GM18511 (cell line): ENCODE measurements around the gene URM1.
"Not testable (repeated sequence)": the region's sequence is repeated elsewhere in the genome, so short reads cannot be mapped to it uniquely, and the experiment has no call there.

ENCODE experiments used
- ATAC-seq: cut with Tn5 transposase; IDR thresholded peaks from one replicate; pipeline ENCODE4 v1.9.1; 2021; ENCODE audit warnings: mild to moderate bottlenecking, moderate library complexity; ENCODE audit not compliant: unreplicated experiment

URM1 gene

GRCh38 chr9:128370752-128371629 is at the start of gene URM1:
Gene URM1 (plus strand): TSS chr9:128371374. CDS start chr9:128371381, 7 bp downstream.
- ATAC-seq = peak; percentile 93

- peak; percentile 25 for ATAC-seq
These were observed 49.2 kb upstream of the URM1 start for GRCh38 chr9:128321879-128322403.

- peak; percentile 86 for ATAC-seq
These were observed 48.6 kb upstream of the URM1 start, which contains the start of the genes COQ4 and TRUB2 for GRCh38 chr9:128322404-128323211. Gene COQ4 (plus strand): TSS chr9:128322839. CDS start chr9:128322859, 20 bp downstream. Gene TRUB2 (minus strand): TSS chr9:128322447. CDS start chr9:128322408, 39 bp downstream.

- ATAC-seq = no peak
These were observed 47.9 kb upstream of the URM1 start for GRCh38 chr9:128323212-128323730.

- ATAC-seq = no peak
These were observed 47.4 kb upstream of the URM1 start for GRCh38 chr9:128323791-128324190.

- no peak for ATAC-seq
These were observed 46.8 kb upstream of the URM1 start for GRCh38 chr9:128324401-128324800.

- ATAC-seq = no peak
These were observed 45.5 kb upstream of the URM1 start for GRCh38 chr9:128325629-128326028.

- ATAC-seq = no peak
These were observed 37.7 kb upstream of the URM1 start for GRCh38 chr9:128333451-128333869.

GRCh38 chr9:128335161-128335560 is 36.0 kb upstream of the URM1 start:
- no peak for ATAC-seq

GRCh38 chr9:128335914-128336313 is 35.3 kb upstream of the URM1 start:
- ATAC-seq = no peak

- ATAC-seq = no peak
These were observed 33.2 kb upstream of the URM1 start for GRCh38 chr9:128337936-128338335.

GRCh38 chr9:128338852-128339614 is 32.1 kb upstream of the URM1 start:
- not testable (repeated sequence) for ATAC-seq

GRCh38 chr9:128339761-128340690 is 31.1 kb upstream of the URM1 start, which contains the start of gene SLC27A4:
Gene SLC27A4 (plus strand): TSS chr9:128340527. CDS start chr9:128343133, 2,606 bp downstream.
- peak; percentile 91 for ATAC-seq

GRCh38 chr9:128340691-128341434 is 30.3 kb upstream of the URM1 start:
- peak; percentile 17 for ATAC-seq

GRCh38 chr9:128341435-128341849 is 29.7 kb upstream of the URM1 start:
- no peak for ATAC-seq

- ATAC-seq = no peak
These were observed 28.0 kb upstream of the URM1 start for GRCh38 chr9:128342971-128343680.

GRCh38 chr9:128343855-128344254 is 27.3 kb upstream of the URM1 start:
- no peak for ATAC-seq
